ENCODE results near the gene DDX49.
"Not testable (repeated sequence)": the region's sequence is repeated elsewhere in the genome, so short reads cannot be mapped to it uniquely, and the experiment has no call there.

The DDX49 gene

DNA sequence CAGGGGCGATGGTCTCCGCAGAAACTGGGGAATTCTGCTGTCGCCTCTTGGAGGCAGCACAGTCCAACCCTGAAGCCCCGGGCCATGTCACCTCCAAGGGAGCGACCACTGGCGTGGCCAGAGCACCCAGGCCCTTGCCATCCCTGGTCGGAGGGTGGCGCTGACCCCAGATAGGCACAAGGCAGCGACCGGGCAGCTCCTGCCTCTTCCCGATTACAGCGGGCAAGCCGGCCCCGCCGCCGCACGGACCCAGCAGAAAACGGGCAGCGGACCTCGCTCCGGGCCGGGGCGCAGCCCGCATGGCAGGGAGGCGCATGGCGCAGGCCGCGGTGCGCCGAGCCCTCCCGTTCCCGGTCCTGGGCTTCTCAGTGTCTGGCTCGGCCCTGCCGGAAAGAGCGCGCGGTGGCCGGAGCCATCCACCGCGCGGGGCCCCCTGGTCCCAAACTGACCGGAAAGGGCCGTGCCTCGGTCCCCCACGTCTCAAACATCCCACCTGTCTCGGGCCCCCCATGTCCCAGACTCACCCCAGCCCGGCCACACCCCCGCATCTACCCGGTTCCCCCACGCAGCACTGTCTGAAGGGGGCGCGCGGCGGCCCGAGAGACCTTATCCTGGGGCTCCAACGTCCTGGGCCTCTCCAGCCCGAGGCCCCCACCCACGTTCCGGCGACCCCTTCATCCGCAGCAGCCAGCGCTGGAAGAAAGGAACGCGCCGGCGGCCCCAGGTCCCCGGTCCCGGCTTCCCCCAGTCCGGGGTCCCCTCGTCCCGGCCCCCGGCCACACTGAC lies 24.3 kb upstream of the DDX49 start:
- no peak for DNase-seq (ENCODE audit: low read depth in 2 of 3, low spot score in 1 of 3)

- no peak for DNase-seq (ENCODE audit: low read depth in 2 of 3, low spot score in 1 of 3)
Measured at GRCh38 chr19:18895824-18896341, 23.6 kb upstream of the DDX49 start, which contains the start of gene CERS1. CERS1 (minus strand) TSS chr19:18896158; CDS start chr19:18896072, 86 bp downstream.

GRCh38 chr19:18896421-18896841 lies 23.1 kb upstream of the DDX49 start:
- DNase-seq (ENCODE audit: low read depth in 2 of 3, low spot score in 1 of 3), result no peak

GRCh38 chr19:18897094-18898029 lies 22.2 kb upstream of the DDX49 start:
- DNase-seq (ENCODE audit: low read depth in 2 of 3, low spot score in 1 of 3), result no peak

DNA sequence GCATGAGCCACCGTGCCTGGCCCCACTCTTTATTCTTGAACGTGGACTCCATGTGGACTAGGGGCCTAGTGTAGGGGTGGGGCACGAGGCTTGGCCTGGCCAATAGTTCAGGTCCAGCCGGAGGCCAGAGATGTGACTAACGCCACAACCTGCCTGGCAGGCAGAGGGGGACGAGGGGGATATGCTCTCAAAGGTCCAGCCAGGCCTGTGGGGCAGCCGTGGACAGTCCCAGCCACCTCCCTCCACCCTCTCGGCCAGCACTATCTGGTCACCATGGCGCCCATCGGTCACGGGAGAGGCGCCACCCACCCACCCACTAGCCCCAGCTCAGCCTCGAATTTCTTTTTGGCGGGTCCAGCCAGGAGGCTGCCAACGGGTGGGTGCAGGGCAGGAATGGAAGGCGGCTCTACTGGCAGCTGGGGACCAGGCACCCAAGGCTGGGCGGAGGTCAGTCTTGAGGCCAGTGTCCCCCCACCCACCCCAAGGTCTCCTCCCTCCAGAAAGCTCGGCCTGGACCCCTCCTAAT lies 21.4 kb upstream of the DDX49 start:
- DNase-seq (ENCODE audit: low read depth in 2 of 3, low spot score in 1 of 3), result no peak

- no peak for DNase-seq (ENCODE audit: low read depth in 2 of 3, low spot score in 1 of 3)
Measured at GRCh38 chr19:18898607-18899408, 20.7 kb upstream of the DDX49 start.

- DNase-seq (ENCODE audit: low read depth in 2 of 3, low spot score in 1 of 3), result no peak
Measured at GRCh38 chr19:18899624-18900560, 19.6 kb upstream of the DDX49 start.

DNA sequence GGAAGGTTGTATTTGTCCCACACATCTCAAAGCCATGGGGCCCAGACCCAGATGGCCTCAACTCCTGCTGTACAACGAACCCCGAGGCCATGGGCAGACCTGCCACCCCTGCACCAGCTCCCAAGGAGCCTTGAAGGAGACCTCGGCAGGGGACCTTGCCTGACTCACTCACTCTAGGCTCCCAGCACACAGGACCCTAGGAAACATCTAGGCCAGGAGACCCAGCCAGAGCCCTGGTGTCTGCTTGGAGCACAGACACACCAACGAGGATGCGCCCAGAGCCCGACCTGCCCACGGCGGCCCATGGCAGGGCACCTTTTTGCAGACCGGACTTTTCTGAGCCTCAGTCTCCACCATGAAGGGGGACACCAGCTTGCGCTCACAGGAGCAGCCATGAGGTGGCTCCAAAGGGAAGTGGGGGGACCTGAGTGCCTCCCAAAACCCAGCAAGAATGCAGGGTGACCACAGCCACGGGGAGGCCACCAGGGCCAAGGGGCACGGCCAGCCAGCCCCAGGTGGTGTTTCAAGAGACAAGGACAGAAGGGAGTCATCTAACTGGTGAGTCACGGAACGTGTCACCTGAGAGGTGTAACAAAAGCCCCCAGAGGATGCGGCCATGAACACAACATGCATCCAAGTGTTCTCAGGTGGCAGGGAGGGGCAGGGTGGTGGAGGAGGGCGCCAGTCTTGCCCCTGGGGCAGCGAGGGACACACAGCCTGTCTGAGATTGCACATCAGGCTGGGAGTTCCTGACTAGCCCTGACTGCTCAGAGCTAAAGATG lies 18.6 kb upstream of the DDX49 start:
- DNase-seq (ENCODE audit: low read depth in 2 of 3, low spot score in 1 of 3), result no peak

DNA sequence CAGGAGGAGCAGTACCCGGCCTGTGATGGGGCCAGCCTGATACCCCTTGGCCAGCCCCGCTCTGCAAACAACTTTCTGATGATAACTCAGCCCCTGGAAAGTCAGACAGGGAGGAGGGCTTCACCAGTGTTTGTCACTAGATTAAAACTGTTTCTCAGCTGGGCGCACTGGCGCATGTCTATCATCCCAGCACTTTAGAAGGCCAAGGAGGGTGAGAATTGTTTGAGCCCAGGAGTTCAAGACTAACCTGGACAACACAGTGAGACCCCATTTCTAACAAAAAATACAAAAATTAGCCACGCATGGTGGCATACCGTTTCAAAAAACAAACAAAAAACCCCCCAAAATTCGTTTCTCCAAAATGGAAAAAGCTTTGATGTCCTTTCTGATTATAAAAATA lies 18.0 kb upstream of the DDX49 start:
- DNase-seq (ENCODE audit: low read depth in 2 of 3, low spot score in 1 of 3), result no peak

DNA sequence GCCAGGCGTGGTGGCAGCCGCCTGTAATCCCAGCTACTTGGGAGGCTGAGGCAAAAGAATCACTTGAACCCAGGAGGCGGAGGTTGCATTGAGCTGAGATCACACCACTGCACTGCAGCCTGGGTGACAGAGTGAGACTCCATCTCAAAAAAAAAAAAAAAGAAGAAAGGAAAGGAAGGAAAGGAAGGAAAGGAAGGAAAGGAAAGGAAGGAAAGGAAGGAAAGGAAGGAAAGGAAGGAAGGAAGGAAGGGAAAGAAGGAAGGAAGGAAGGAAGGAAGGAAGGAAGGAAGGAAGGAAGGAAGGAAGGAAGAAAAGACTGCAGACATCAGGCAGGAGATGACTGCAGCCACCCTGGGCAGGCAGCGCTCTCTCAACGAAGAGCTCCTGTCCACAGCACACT lies 17.0 kb upstream of the DDX49 start:
- not testable (repeated sequence) for DNase-seq (ENCODE audit: low read depth in 2 of 3, low spot score in 1 of 3)

GRCh38 chr19:18903156-18904037 lies 16.1 kb upstream of the DDX49 start:
- DNase-seq (ENCODE audit: low read depth in 2 of 3, low spot score in 1 of 3), result no peak

- no peak for DNase-seq (ENCODE audit: low read depth in 2 of 3, low spot score in 1 of 3)
Measured at GRCh38 chr19:18904334-18905057, 15.0 kb upstream of the DDX49 start.

GRCh38 chr19:18905058-18905456 lies 14.5 kb upstream of the DDX49 start:
- DNase-seq (ENCODE audit: low read depth in 2 of 3, low spot score in 1 of 3), result no peak

GRCh38 chr19:18905513-18906236 lies 13.8 kb upstream of the DDX49 start:
- DNase-seq (ENCODE audit: low read depth in 2 of 3, low spot score in 1 of 3), result no peak

DNA sequence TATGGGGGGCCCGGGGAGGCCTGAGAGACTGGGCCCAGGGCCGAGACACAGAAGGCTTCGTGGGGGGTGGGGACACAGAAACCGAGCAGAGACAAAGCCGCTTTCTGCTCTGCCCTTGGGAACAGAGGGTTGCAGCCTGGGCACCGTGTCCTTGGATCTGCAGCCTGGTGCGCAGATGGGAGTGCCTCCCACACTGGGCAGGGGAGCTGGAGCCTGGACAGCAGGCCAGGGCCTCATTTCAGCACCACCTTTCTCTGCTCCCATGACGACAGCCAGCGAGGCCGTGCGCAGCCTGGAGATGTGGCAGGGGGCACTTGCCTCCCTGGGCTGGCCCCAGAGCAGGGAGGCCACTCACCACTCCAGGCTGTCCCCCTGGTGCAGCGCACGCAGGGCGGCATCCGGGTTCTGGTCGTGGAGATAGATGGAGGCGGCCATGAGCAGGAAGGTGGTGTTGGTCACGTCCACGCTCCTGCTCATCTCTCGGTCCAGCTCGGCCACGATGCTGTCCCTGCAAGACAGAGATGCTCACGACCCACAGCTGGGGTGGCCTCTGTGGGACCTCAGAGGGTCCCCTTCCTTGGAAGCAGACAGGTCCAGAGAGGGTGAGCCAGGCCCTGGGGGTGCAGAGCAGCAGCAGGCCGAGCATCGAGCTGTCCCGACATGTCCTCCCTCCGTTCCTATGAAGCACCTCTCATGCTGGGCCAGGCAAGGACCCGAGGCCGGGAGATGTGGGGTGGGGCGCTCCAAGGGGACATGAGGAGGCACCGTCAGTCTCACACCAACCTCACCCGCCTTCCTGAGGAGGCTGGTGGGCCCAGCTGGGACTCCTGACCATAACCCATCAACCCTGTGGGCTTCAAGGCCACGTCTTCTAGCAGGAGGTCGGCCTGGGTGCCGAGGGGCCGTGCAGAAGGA lies 12.7 kb upstream of the DDX49 start:
- DNase-seq (ENCODE audit: low read depth in 2 of 3, low spot score in 1 of 3), result no peak

Data from stimulated activated CD4-positive, alpha-beta T cell treated with anti-CD3 and anti-CD28 coated beads, Interleukin-12 subunit alpha, Interleukin-12 subunit beta, amount 100 ng/mL, for 48 hours (primary cell).